Vagina (tissue), 2 donors: ENCODE data around the gene NKX3-2. TPM values are rescaled to one million over a fixed set of nuclear protein-coding genes. Genes with fewer than 3 reads are reported as not detected.

Experiments
- DNase-seq, 2 donors: peaks; one replicate each; pipeline ENCODE4 v3.0.0-alpha.2; 2017; ENCODE audit errors: extremely low spot score in 2 of 2
- H3K27ac ChIP-seq: fragments of 200-600 bp; sonication (generic); one replicate; pipeline ENCODE4 v1.5.1; 2019
- H3K27me3 ChIP-seq: fragments of 200-600 bp; sonication (generic); one replicate; pipeline ENCODE4 v1.5.1; 2019
- H3K36me3 ChIP-seq, 2 donors: fragments of 200-600 bp; sonication (generic); one replicate each; pipeline ENCODE4 v1.5.1; 2017 to 2019
- H3K4me1 ChIP-seq: fragments of 200-600 bp; sonication (generic); one replicate; pipeline ENCODE4 v1.5.1; 2019
- H3K4me3 ChIP-seq, 2 donors: fragments of 200-600 bp; sonication (generic); 1 replicate in 1 of 2; 2 replicates in 1 of 2; pipeline ENCODE4 v1.5.1; 2016 to 2019
- H3K9me3 ChIP-seq: fragments of 200-600 bp; sonication (generic); one replicate; pipeline ENCODE4 v1.5.1; 2019
- CTCF ChIP-seq, 3 experiments: fragments of 450-650 bp in 2 of 3; fragments of 200-600 bp in 1 of 3; sonication (generic) in 1 of 3; IDR thresholded peaks; one replicate each; pipeline ENCODE4 v1.5.1; 2017 to 2019; ENCODE audit warnings: antibody characterized with exemption in 3 of 3, mild to moderate bottlenecking in 2 of 3, moderate library complexity in 2 of 3
- POLR2A ChIP-seq, 2 donors: fragments of 450-650 bp; IDR thresholded peaks; one replicate each; pipeline ENCODE4 v1.6.1; 2017; ENCODE audit warnings: antibody characterized with exemption in 2 of 2, mild to moderate bottlenecking in 2 of 2, moderate library complexity in 2 of 2
- POLR2AphosphoS5 ChIP-seq, 2 donors: sonication (generic); formaldehyde crosslinking; IDR thresholded peaks; one replicate each; pipeline ENCODE4 v1.9.0; 2017; ENCODE audit warnings: antibody characterized with exemption in 2 of 2, mild to moderate bottlenecking in 2 of 2, low read depth in 1 of 2; ENCODE audit not compliant: insufficient read depth in 1 of 2
- intact Hi-C: fragments of 100-400 bp; cut with DNase I; formaldehyde crosslinking; loops from one replicate; pipeline ENCODE4 v1.15.1; 2023
- total RNA-seq: library from RNA; depleted of rRNA; stranded (reverse); fragments of >200 nt; gene quantifications from one replicate; pipeline ENCODE4 v1.2.3, GENCODE V29; 2016

The NKX3-2 gene
- total RNA-seq, 1 donor from 2014 or later, result 2.9 TPM

- intact Hi-C loops, result no loop called here
- Histone ChIP-seq H3K9me3 (no peaks in the 10 kb centered on the region), H3K27me3 (no peaks in the 10 kb centered on the region), H3K36me3 (no peaks in the 10 kb centered on the region), H3K27ac (no peak overlapping the region), H3K4me1 (no peaks in the 10 kb centered on the region), H3K4me3 (no peak overlapping the region)
- DNase-seq, result no peak
- no peak for TF ChIP-seq POLR2AphosphoS5 (IDR thresholded peaks at IDR 0.05; ENCODE audit: insufficient read depth in 1 of 2, low read depth in 1 of 2)
- no peak for TF ChIP-seq POLR2A (IDR thresholded peaks at IDR 0.05)
- no peak for TF ChIP-seq CTCF (IDR thresholded peaks at IDR 0.05)
Measured at GRCh38 chr4:13516315-13516860, 27.9 kb downstream of the NKX3-2 start.

GRCh38 chr4:13515268-13515667 lies 29.0 kb downstream of the NKX3-2 start:
- Histone ChIP-seq H3K36me3 (no peaks in the 10 kb centered on the region), H3K4me3 (no peak overlapping the region), H3K9me3 (no peaks in the 10 kb centered on the region), H3K27ac (no peak overlapping the region), H3K27me3 (no peaks in the 10 kb centered on the region), H3K4me1 (no peaks in the 10 kb centered on the region)
- intact Hi-C loops, result no loop called here
- no peak for DNase-seq
- TF ChIP-seq CTCF (IDR thresholded peaks at IDR 0.05), result no peak

GRCh38 chr4:13514722-13515121 lies 29.6 kb downstream of the NKX3-2 start:
- Histone ChIP-seq H3K27me3 (no peaks in the 10 kb centered on the region), H3K4me3 (no peak overlapping the region), H3K36me3 (no peaks in the 10 kb centered on the region), H3K9me3 (no peaks in the 10 kb centered on the region), H3K27ac (no peak overlapping the region), H3K4me1 (no peaks in the 10 kb centered on the region)
- intact Hi-C loops, result no loop called here
- no peak for DNase-seq
- TF ChIP-seq POLR2AphosphoS5 (IDR thresholded peaks at IDR 0.05; ENCODE audit: insufficient read depth in 1 of 2, low read depth in 1 of 2), result no peak
- TF ChIP-seq CTCF (IDR thresholded peaks at IDR 0.05), result no peak

- Histone ChIP-seq H3K27ac (no peak overlapping the region), H3K36me3 (no peaks in the 10 kb centered on the region), H3K9me3 (no peaks in the 10 kb centered on the region), H3K27me3 (no peaks in the 10 kb centered on the region), H3K4me3 (no peak overlapping the region), H3K4me1 (no peaks in the 10 kb centered on the region)
- intact Hi-C loops, result no loop called here
- no peak for DNase-seq
- no peak for TF ChIP-seq CTCF (IDR thresholded peaks at IDR 0.05)
- no peak for TF ChIP-seq POLR2A (IDR thresholded peaks at IDR 0.05)
- TF ChIP-seq POLR2AphosphoS5 (IDR thresholded peaks at IDR 0.05; ENCODE audit: insufficient read depth in 1 of 2, low read depth in 1 of 2), result no peak
Measured at GRCh38 chr4:13511101-13511500, 33.2 kb downstream of the NKX3-2 start.

- Histone ChIP-seq H3K4me3 (no peak overlapping the region), H3K27me3 (no peaks in the 10 kb centered on the region), H3K4me1 (no peaks in the 10 kb centered on the region), H3K9me3 (no peaks in the 10 kb centered on the region), H3K36me3 (no peaks in the 10 kb centered on the region), H3K27ac (no peak overlapping the region)
- intact Hi-C loops, result no loop called here
- no peak for DNase-seq
- TF ChIP-seq POLR2A (IDR thresholded peaks at IDR 0.05) (no peak), POLR2AphosphoS5 (IDR thresholded peaks at IDR 0.05; ENCODE audit: insufficient read depth in 1 of 2, low read depth in 1 of 2) (no peak), CTCF (IDR thresholded peaks at IDR 0.05) (no peak)
Measured at GRCh38 chr4:13509442-13509841, 34.9 kb downstream of the NKX3-2 start.
